Mammary epithelial cell (primary cell): ENCODE results near the gene CPEB2.

Source experiments
- CTCF ChIP-seq, 2 donors: IDR thresholded peaks in 1 of 2; conservative IDR thresholded peaks in 1 of 2; 2 replicates each; pipeline ENCODE4 v1.5.1; 2011 to 2012; ENCODE audit warnings: inconsistent platforms in 2 of 2, low read length in 2 of 2, mild to moderate bottlenecking in 2 of 2, control low read depth in 1 of 2, low read depth in 1 of 2; ENCODE audit not compliant: insufficient read depth in 1 of 2; ENCODE audit errors: extremely low read depth in 1 of 2
- EZH2 ChIP-seq: IDR thresholded peaks from 2 replicates; pipeline ENCODE4 v1.6.1; 2012; ENCODE audit warnings: low read length, inconsistent platforms, borderline replicate concordance

- no peak for TF ChIP-seq CTCF (conservative IDR thresholded peaks at IDR 0.05 in 1 of 2, IDR thresholded peaks at IDR 0.05 in 1 of 2; ENCODE audit: extremely low read depth in 1 of 2, insufficient read depth in 1 of 2, low read depth in 1 of 2, low read length in 2 of 2)
- TF ChIP-seq EZH2: no peak
Observed at GRCh38 chr4:15104825-15105224, 102.5 kb downstream of the CPEB2 start.
